GM18870 (cell line): ENCODE data around the gene REC8.

Experiments
- ATAC-seq: cut with Tn5 transposase; IDR thresholded peaks from one replicate; pipeline ENCODE4 v1.9.1; 2021; ENCODE audit warnings: moderate library complexity; ENCODE audit not compliant: unreplicated experiment

The REC8 gene

DNA sequence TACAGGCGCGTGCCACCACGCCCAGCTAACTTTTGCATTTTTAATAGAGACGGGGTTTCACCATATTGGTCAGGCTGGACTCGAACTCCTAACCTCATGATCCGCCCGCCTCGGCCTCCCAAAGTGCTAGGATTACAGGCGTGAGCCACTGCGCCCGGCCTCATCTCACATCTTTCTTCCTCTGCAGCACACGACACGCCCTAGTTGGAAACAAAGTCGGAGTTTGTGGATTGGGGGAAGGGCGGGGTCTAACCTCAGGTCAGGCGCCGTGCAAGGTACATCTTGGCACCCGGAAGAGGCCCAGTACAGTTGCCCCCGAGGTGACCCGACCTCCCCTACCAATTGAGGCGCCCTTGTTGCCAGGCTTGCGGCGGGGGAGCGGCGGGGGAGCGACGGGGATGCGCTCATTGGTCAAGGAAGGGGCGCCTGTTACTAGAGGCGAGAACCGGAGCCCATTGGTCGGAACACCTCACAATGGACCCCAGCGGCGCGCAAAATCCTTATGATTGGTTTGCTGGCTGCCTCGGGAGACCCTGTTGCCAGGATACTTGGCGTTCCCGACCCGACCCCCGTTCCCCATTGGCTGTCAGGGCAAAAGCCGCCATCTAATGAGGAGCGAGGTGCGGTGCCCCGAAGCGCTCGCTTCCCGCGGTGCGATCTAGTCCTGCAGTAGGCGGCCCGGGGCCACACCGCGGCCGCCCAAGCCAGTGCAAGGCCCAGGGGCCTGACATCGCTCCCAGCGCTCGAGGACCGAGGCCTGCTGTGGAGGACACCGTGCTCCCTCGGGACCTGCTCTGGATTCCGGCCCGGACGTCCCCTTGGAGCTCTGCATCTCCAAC lies at the start of gene REC8:
Gene REC8, plus strand, starts transcription at position 659 of the 839 bp plus-strand sequence. CDS start 473 bp downstream, outside the sequence.
- peak; percentile 59 for ATAC-seq

GRCh38 chr14:24122416-24122815 lies 49.5 kb upstream of the REC8 start:
- no peak for ATAC-seq

GRCh38 chr14:24122898-24123297 lies 49.0 kb upstream of the REC8 start:
- ATAC-seq = no peak

- peak; percentile 50 for ATAC-seq
These were observed 48.2 kb upstream of the REC8 start for GRCh38 chr14:24123424-24124417.

- no peak for ATAC-seq
These were observed 44.9 kb upstream of the REC8 start for GRCh38 chr14:24126939-24127338.

DNA sequence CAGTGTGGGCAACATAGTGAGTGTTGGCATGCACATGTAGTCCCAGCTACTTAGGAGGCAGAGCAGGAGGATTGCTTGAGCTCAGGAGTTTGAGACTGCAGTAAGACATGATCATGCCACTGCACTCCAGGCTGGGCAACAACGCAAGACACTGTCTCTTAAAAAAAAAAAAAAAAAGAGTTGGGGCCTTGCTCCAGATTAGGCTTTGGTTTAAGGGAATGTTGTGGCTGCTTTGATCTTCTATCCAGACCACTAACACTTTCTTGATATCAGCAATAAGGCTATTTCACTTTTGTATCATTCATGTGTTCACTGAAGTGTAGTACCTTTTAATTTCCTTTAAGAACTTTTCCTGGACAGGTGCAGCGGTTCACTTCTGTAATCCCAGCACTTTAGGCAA lies 44.2 kb upstream of the REC8 start:
- no peak for ATAC-seq

DNA sequence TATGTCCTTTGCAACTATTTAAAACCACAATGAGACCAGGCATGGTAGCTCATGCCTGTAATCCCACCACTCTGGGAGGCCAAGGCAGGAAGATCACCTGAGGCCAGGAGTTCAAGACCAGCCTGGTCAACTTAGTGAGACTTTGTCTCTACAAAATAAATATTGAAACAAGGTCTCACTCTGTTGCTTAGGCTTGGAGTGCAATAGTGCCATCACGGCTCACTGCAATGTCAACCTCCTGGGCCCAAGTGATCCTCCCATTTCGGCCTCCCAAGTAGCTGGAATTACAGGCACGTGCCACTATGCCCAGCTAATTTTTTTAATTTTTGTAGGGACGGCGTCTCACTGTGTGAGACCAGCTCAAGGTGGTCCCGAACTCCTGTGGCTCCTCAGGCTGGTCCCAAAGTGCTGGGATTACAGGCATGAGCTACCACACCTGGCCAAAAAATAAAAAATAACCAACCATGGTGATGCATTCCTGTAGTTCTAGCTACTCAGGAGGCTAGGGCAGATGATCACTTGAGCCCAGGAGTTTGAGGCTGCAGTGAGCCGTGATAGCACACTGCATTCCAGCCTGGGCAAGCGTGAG lies 42.4 kb upstream of the REC8 start:
- no peak for ATAC-seq

DNA sequence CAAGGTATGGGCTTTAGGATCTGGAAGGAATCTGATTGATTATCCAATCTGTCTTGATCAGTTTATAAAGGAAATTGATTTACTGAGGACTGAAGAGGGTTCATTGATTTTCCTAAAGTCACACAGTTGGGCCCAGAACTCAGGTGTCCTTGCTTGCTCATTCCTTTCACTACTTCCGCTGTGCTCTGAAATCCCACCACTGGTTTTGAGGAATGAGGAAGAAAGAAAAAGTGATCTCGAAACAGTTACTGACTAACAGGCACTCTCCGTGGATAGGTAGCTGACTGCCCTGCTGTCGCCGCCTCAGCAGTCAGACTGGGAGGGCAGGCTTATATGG lies 41.5 kb upstream of the REC8 start, which contains the start of gene FITM1:
Gene FITM1, plus strand, starts transcription at position 280 of the 337 bp plus-strand sequence. CDS start 905 bp downstream, outside the sequence.
- ATAC-seq = no peak

DNA sequence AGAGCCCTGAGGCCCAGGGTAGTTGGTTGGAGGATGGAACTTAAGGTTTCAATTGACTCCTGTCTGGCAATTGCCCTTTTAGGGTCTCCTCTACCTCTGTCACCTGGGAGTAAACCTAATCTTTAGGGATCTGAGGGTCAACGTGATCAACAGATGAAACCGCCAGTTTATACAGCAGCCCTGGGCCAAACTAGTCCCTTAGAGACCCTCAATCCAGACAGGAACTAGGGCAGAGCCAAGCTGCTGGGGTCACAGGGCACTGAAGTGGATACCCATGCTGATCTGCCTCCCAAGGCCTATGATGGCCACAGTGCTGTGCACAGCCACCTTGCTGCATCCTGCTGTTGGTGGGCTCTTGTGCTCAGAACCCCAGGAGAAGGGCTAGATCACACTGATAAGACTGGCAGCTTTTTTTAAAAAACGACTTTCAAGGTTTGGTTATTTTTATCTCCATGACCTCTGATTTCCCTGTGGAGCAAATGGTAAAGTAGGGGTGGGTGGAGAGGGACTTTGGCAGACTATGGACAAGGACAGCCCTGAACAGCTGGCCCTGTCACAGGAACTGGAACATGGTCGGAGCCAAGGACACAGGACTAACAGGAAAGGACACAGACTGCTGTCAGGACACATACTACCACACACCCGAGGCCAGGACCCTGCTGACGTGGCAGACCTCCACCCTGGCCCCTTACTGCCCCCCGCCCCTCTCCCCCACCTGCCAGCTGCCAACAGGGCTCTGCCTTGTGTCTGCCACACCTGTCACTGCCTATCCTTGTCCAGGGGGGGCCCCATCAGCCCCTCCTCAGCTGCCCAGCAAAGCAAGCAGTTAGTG lies 40.9 kb upstream of the REC8 start:
- no peak for ATAC-seq

- no peak for ATAC-seq
These were observed 40.3 kb upstream of the REC8 start for GRCh38 chr14:24131549-24131966.

GRCh38 chr14:24132061-24132685 lies 39.7 kb upstream of the REC8 start:
- ATAC-seq = no peak

- ATAC-seq = no peak
These were observed 38.9 kb upstream of the REC8 start for GRCh38 chr14:24132976-24133375.

- no peak for ATAC-seq
These were observed 38.1 kb upstream of the REC8 start for GRCh38 chr14:24133735-24134134.

GRCh38 chr14:24135584-24135833 lies 36.4 kb upstream of the REC8 start:
- peak; percentile 15 for ATAC-seq

GRCh38 chr14:24135834-24136683 lies 35.8 kb upstream of the REC8 start, which contains the start of gene PSME1:
Gene PSME1 (plus strand): TSS chr14:24136194. CDS start chr14:24136263, 69 bp downstream.
- ATAC-seq = peak; percentile 34

GRCh38 chr14:24136684-24137528 lies 35.0 kb upstream of the REC8 start:
- ATAC-seq = no peak

- ATAC-seq = no peak
These were observed 34.1 kb upstream of the REC8 start for GRCh38 chr14:24137529-24138395.
